T-helper 9 cell (primary cell): ENCODE results near the gene SGTB.

Experiments used
- DNase-seq: peaks from one replicate; pipeline ENCODE4 v3.0.0-alpha.2; 2020
- total RNA-seq, 2 donors: gene quantifications; one replicate each; lab custom pipeline; 2026; lab: John Stamatoyannopoulos, UW

Gene SGTB, protein sequence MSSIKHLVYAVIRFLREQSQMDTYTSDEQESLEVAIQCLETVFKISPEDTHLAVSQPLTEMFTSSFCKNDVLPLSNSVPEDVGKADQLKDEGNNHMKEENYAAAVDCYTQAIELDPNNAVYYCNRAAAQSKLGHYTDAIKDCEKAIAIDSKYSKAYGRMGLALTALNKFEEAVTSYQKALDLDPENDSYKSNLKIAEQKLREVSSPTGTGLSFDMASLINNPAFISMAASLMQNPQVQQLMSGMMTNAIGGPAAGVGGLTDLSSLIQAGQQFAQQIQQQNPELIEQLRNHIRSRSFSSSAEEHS
- total RNA-seq, result 86.9 to 150 reads per million in 2 donors

DNA sequence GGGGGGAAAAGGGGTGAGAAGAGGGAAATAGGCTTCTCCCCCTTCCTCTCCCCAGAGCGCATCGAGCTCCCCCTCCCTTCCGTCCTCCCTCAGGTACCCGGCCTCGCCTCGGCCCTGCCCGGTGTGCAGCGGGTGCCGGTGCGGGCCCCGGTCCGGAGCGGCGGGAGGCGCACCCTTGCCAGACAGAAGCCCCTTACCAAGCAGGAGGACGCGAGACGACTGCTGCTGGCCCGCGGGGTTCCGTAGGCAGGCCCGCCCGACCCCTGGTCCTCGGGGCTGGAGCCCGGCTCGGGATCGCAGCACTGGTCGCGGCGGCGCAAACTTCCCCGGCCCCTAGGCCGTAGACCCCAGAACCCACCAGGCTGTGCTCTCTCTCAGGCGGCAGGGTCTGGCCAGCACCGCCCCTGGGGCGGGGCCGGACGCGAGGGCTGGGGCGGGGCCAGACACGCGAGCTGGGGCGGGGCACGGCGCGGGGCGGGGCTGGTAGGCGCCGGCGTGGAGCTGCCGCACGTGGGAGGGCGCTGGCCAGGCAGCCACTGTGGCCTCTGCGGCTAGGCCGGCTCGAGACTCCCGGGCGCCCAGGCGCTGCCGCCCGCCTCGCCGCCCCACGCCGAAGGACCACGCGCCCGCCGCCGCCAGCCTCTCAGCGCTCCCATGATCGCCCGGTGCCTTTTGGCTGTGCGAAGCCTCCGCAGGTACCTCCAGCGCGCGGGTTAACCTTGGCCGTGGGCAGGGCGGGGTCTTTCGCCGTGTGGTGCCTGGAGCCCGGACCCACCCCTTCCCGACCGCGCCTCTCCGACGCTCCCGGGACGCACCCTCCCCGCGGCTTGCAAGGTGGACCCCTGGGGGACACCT, at the start of gene SGTB, which contains the start of gene NLN:
TSS of gene SGTB (minus strand) at position 390 of the 855 bp plus-strand sequence. CDS start 1,302 bp downstream, outside the sequence.
TSS of gene NLN (plus strand) at position 486 of the 855 bp plus-strand sequence. CDS start at position 655, 169 bp downstream.
- peak; percentile 84 for DNase-seq

DNA sequence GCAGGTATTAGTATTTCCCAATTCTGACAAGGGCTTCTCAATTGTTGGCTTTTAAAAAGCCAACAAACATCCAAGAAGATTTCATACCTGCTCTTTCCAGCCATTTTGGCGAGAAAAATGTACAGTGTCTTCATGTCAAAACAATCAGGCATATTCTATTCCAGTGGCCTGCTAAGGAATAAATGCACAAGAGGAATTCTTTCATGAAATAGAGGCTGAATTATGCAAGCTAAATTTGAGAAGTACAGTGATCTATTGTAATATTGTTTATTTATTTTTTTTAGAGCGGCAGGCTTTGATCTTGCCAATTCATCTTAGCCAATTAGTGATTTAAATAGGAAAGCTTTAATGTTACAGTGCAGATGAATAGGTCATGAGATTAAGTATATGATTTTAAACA, 49.4 kb upstream of the SGTB start:
- no peak for DNase-seq

DNA sequence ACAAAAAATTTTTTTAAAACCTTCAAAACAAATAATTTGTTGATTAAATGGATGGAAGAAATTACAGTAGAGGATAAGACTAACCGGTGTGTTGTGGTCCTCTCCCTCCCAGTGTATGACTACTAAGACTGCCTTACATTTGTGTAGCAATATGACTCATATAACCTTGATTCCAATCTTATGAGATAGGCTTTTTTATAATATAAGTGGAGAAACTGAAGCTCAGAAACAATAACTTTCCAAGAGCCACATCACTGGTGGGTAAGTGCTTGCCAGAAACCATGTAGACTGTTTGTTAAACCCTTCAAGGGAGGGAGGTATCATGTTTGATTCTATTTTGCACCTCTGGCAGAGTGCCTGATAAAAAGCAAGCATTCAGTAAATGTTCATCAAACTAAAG, 47.6 kb upstream of the SGTB start:
- DNase-seq, result no peak

DNA sequence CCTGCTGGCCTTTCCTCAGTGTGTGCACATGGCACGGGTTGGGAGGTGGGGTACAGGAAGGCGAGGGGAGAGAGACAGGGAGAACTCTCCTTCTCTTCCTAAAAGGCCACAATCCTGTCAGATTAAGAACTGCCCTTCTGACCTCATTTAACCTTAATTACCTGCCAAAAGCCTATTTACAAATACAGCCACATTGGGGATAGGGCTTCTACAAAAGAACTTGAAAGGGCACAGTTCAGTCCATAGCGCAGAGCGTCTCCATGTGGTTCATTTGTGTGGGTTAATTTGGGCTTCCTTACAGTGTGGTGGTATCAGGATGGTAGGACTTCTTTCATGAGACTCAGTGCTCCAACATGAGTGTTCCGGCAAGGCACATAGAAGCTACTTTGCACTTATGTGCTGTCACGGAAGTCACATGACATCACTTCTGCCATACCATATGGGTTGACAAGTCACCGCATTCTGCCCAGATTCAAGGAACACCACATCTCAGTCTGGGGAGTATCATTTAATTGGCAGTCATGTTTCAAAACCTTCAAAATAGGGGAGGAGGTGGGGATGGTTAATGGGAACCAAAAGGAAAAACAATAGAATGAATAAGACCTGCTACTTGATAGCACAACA, 46.9 kb upstream of the SGTB start:
- DNase-seq, result no peak

DNA sequence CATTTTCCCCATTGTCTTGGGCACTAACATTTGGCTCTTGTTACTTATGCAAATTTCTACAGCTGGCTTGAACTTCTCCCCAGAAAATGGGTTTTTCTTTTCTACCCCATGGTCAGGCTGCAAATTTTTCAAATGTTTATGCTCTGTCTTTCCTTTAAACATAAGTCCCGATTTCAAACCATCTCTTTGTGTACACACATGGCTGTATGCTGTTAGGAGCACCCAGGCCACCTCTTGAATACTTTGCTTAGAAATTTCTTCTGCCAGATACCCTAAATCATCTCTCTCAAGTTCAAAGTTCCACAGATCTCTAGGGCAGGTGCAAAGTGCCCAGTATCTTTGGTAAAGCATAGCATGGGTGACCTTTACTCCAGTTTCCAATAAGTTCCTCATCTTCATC, 45.7 kb upstream of the SGTB start:
- no peak for DNase-seq

DNA sequence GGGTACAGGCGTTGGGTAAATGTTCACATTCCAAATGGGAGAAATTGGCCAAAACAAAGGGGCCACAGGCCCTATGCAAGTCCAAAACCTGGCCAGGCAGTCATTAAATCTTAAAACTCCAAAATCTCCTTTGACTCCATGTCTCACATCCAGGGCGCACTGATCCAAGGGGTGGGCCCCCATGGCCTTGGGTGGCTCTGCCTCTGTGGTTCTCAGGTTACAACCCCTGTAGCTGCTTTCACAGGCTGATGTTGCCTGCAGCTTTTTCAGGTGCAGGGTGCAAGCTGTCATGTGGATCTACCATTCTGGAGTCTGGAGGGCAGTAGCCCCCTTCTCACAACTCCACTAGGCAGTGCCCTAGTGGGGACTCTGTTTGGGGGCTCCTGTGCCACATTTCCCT, 44.9 kb upstream of the SGTB start:
- no peak for DNase-seq

DNA sequence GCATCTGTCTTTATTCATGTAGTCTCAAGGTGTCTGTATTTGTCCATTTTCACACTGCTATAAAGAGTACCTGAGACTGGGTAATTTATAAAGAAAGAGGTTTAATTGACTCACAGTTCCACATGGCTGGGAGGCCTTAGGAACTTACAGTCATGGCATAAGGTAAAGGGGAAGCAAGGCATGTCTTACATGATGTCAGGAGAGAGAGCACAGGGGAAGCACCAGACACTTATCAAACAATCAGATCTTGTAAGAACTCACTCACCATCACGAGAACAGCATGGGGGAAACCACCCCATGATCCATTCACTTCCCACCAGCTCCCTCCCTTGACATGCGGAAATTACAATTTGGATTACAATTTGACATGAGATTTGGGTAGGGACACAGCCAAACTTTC, 44.3 kb upstream of the SGTB start:
- DNase-seq, result no peak

DNA sequence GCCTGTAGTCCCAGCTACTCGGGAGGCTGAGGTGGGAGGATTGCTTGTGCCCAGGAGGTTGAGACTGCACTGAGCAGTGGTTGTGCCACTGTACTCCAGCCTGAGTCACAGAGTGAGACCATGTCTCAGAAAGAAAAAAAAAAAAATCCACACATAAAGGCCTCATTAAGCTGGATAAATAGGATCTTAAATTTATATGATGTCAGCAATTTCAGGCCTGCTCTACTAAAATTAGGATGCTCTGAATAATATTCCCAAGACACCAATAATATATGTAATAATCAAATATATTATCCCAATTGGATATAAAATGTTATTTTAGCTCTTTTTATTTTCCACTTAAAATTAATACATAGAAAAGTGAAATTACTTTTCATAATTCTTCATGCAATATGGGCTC, 43.7 kb upstream of the SGTB start:
- no peak for DNase-seq

DNA sequence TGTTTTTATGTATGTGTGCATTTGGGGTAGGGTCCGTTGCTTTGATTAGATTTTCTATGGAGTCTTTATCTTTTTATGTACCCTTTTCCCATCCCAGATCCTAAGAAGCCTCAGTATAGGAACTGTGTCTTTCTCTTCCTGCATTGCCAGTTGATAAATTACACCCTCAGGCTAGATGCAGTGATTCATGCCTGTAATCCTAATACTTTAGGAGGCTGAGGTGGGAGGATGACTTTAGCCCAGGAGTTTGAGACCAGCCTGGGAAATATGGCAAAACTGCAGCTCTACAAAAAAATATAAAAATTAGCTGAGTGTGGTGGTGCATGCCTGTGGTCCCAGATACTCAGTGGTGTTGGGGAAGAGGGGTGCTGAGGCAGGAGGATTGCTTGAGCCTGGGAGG, 40.3 kb upstream of the SGTB start:
- DNase-seq, result no peak

DNA sequence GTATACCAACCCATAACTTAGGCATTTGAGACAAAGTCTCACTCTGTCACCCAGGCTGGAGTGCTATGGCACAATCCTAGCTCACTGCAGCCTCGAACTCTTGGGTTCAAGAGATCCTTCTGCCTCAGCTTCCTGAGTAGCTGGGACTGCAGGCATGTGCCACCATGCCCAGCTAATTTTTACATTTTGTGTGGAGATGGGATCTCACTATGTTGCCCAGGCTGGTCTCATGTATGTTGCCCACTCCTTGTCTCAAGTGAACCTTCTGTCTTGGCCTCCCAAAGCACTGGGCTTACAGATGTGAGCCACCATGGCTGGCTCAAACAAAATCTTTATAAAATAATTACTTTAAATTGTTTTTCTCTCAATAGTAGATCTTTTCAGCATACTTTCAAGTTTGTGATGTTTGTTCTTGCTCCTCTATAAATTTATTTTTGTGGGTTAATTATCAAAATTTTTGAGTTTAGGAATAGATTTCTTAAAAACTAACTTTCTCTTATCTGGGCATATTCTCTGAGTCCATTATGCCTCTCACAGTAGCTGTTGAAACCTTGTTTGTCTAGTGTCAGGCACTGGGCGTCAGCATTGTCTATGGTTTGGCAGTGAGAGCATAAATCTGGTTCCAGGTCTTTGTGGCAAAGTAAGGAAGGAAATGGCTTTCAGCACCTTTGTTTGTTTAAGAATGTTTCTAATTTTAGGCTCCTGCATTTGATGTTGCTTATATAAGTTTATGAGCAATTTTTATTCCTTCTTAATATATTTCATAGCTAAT, 38.8 kb upstream of the SGTB start:
- peak; percentile 27 for DNase-seq

DNA sequence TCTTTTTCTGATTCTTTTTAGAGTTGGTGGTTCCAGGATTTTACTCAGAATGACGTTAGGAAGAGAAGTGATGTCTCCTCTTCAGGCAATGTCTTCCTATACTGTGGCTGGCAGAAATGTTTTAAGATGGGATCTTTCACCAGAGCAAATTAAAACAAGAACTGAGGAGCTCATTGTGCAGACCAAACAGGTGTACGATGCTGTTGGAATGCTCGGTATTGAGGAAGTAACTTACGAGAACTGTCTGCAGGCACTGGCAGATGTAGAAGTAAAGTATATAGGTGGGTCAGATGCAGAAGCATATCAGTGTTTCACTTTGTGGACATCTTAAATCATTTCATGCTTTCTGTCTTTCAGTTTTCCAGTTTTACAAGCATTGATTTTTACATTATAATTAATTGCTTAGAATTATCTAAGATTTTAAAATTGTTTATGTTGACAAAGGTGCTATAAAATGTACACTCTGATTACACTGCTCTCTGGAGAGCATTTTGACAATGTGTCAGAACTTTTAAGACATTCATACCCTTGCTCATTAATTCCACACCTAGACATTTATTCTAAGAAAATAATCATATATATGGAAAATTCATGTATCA, 36.7 kb upstream of the SGTB start:
- no peak for DNase-seq

DNA sequence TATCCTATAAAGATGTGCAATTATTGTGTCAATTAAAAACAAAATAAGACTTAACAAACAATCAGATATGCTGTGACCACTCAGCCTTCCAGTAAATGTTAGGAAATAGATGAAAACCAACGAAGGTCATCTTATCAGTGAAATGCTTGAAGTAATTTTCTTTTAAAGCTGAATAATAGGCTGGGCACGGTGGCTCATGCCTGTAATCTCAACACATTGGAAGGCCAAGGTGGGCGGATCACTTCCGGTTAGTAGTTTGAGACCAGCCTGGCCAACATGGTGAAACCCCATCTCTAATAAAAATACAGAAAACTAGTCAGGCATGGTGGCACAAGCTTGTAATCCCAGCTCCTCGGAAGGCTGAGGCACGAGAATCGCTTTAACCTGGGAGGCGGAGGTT, 31.3 kb upstream of the SGTB start:
- no peak for DNase-seq

DNA sequence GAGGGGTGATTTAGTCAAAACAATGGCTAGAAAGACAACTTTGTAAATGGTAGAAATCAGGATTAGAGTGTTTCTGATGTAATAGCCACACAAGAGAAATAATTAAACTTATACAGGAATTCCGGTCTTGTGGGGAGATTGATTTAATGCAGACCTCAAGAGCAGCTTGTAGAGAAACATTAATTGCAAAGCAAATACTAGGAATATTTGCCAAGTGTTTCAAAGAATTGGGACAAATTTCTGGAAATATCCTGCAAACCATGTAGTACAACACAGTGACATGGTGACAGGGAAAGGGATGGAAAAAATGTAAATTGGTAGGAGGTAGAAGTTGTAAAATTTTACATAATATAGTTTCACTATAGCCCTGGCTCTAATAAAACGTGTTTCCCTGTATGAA, 29.0 kb upstream of the SGTB start:
- no peak for DNase-seq

DNA sequence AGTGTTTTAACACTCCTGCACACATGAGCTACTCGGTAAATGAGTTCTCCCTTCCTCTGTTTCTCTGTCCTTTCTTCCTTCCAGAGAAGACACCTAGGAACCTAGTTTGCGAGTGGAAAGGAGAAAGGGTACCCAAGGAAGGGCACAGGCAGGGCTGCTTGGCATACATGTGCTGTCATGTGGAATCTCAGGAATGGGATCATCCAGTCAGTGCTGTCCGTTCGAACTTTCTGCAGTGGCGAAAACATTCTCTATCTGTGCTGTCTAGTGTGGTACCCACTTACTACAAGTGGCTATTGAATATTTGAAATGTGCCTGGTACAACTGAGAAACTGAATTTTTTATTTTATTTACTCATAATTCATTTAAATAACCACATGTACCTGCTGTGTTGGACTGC, 28.0 kb upstream of the SGTB start:
- DNase-seq, result no peak

DNA sequence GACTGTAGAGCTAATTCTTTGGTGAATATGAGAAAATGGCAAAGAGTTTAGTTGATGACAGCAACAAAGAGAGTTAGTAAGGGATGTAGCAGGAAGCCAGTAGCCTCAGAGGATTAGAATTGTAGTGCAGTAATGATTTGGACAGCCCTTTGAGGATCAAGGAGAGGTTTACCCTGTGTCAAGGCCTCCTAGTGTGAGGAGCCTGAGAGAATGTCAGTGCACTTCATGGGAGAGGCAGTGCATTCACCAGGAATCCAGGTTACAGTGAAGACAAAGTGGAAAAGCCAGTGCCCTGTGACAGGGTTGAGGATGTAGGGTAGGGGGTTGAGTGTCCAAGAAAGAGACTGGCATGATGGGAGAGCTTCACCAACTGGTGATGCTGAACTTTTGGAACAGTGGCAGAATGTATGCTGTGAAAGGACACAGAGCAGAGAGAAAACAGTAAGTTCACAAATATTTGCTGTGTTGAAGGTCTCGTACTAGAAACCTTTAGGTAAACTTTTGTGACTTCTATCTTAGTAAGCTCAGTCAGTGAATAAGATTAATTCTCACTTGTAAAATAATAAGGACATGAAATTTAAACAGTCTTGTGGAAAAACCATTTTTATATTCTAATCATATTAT, 27.4 kb upstream of the SGTB start:
- DNase-seq, result no peak

DNA sequence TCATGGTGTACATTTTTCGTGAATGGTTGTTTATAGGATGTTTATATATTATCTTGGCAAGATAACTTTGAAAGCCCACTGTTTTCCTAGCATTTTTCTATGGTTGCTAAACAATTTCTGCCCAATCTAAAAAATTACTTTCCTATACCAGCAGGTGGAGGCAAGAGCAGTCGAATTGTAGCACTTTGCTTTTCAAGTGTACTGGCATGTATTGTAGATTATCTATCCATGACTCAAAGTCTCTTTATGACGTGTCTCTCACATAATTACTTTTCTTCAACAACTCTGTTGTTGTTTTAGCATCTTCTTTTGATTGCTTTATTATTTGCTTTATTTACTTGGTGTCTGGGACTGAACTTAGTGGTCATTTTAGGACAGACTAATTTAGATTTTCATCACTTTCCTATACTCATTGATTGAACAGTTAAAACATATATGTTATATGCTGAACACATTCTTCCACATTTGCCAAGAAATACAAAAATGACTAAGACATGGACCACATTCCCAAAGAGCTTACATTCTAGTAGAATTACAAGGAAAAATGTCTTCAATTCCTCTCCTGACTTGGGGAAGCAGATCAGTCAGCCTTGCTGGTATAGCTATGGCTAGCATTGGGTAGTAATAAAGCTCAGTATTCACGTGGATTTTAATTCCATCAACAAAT, 20.8 kb upstream of the SGTB start:
- DNase-seq, result no peak

DNA sequence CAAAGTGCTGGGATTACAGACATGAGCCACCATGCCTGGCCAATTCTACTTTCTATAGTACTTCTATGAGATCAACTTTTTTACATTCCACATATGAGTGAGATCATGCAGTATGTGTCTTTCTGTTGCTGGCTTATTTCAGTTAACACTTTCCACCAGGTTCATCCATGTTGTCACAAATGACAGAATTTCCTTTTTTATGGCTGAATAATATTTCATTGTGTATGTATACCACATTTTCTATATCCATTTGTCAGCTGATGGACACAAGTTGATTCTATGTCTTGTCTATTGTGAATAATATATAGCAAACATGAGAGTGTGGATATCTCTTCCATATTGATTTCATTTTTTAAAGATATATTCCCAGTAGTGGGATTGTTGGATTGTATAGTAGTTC, 17.3 kb upstream of the SGTB start:
- DNase-seq, result no peak

DNA sequence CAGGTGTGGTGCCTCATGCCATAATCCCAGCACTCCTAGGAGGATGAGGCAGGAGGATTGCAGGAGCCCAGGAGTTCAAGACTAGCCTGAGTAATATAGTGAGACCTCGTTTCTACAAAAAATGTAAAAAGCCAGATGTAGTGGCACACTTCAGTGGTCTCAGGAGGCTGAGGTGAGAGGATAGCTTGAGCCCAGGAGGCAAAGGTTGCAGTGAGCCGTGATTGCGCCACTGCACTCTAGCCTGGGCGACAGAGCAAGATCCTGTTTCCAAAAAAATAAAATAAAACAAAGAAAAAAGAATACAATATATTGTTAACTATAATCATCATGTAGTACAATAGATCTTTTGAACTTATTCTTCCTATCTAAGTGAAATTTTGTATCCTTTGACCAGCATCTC, 16.4 kb upstream of the SGTB start:
- no peak for DNase-seq

DNA sequence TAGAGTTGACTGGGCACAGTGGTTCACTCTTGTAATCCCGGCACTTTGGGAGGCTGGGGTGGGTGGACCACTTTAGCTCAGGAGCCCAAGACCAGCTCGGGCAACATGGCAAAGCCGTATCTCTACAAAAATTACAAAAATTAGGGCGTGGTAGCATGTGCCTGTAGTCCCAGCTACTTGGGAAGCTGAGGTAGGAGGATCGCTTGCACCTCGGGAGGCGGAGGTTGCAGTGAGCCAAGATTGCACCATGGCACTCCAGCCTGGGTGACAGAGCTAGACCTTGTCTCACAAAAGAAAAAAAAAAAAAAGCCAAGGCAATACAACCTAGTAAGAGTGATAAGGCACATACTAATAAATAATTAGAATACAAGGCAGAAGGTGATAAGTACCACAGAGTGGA, 15.9 kb upstream of the SGTB start:
- no peak for DNase-seq

DNA sequence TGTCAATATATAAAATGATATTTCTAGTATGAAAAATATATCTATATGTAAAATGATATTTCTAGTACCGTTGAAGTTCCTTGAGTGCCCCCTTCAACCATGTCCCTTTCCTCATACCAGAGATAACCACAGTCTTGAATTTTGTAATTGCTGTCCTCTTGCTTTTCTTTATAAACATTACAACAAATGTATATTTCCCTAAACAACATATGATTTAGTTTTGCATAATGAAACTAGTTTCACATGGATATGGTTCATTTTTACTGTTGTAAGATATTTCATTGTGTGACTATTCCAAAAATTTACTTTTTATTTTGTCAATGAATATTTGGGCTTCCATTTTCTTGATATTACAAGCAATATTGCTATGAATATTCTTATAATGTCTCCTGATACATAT, 14.1 kb upstream of the SGTB start:
- DNase-seq, result no peak

DNA sequence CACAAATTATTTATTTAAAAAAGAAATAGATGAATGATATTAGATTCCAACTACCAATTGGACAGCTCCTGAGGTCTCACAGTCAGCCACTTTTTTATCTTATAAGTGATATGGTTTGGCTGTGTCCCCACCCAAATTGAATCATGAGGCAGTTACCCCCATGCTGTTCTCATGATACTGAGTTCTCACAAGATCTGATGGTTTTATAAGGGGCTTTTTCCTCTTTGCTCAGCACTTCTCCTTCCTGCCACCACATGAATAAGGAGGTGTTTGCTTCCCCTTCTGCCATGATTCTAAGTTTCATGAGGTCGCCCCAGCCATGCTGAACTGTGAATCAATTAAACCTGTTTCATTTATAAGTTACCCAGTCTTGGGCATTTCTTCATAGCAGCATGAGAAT, 13.0 kb upstream of the SGTB start:
- DNase-seq, result no peak
